Thymus (tissue), 11 donors: ENCODE measurements around the gene SLU7. TPM values are rescaled to one million over a fixed set of nuclear protein-coding genes. Genes with fewer than 3 reads are reported as not detected.

ENCODE experiments used
- DNase-seq, 9 donors: peaks; one replicate each; pipeline ENCODE4 v3.0.0-alpha.2; 2013; ENCODE audit warnings: low spot score in 9 of 9, low read depth in 6 of 9, missing footprints in 1 of 9
- H3K27ac ChIP-seq, 2 donors: one replicate each; pipeline ENCODE4 v1.5.1; 2013; ENCODE audit warnings: control low read depth in 1 of 2, low read depth in 1 of 2, low read length in 1 of 2, mild to moderate bottlenecking in 1 of 2, moderate library complexity in 1 of 2
- H3K27me3 ChIP-seq, 2 donors: one replicate each; pipeline ENCODE4 v1.5.1; 2013; ENCODE audit warnings: low read length in 1 of 2; ENCODE audit not compliant: control insufficient read depth in 2 of 2, insufficient read depth in 1 of 2
- H3K36me3 ChIP-seq, 2 donors: one replicate each; pipeline ENCODE4 v1.5.1; 2013; ENCODE audit warnings: low read length in 1 of 2, mild to moderate bottlenecking in 1 of 2, moderate library complexity in 1 of 2; ENCODE audit not compliant: control insufficient read depth in 2 of 2, insufficient read depth in 2 of 2
- H3K4me1 ChIP-seq, 2 donors: one replicate each; pipeline ENCODE4 v1.5.1; 2013; ENCODE audit warnings: low read length in 2 of 2; ENCODE audit not compliant: control insufficient read depth in 2 of 2, insufficient read depth in 2 of 2
- H3K4me3 ChIP-seq, 2 donors: one replicate each; pipeline ENCODE4 v1.5.1; 2013; ENCODE audit warnings: low read length in 2 of 2, control low read depth in 1 of 2, mild to moderate bottlenecking in 1 of 2
- H3K9me3 ChIP-seq, 2 donors: one replicate each; pipeline ENCODE4 v1.5.1; 2013; ENCODE audit warnings: low read length in 1 of 2, mild to moderate bottlenecking in 1 of 2; ENCODE audit not compliant: control insufficient read depth in 2 of 2, insufficient read depth in 1 of 2
- WGBS: extraction: QIAGEN DNeasy Blood & Tissue Kit; methylation state at CpG from one replicate; pipeline ENCODE4 v1.1.7; 2013; 5-methylcytosine and 5-hydroxymethylcytosine counted together
- polyA plus RNA-seq: library from polyadenylated mRNA; stranded (reverse); fragments of 200-250 nt; gene quantifications from one replicate; pipeline ENCODE4 v1.2.3, GENCODE V29; 2013
- total RNA-seq: library from RNA; stranded (reverse); fragments of 120-200 nt; gene quantifications from one replicate; pipeline ENCODE4 v1.2.4, GENCODE V29; 2013
- donor health status: healthy.

Gene SLU7
- total and polyA plus RNA-seq, 2 donors = 45.3 to 46.9 TPM

GRCh38 chr5:160463227-160463626, 44.3 kb upstream of the SLU7 start:
- H3K27me3 ChIP-seq = no peaks in the 10 kb centered on the region
- no peak for DNase-seq
- no peaks in the 10 kb centered on the region for H3K36me3 ChIP-seq
- H3K4me3 ChIP-seq = no peak overlapping the region
- 96% methylated on average over 4 of the region's 4 CpGs for WGBS
- peaks cover 6 to 23% of the 10 kb centered on the region in 2 donors for H3K4me1 ChIP-seq
- H3K9me3 ChIP-seq = no peaks in the 10 kb centered on the region
- H3K27ac ChIP-seq = no peak overlapping the region

- 92% methylated on average over 2 of the region's 2 CpGs for WGBS
- no peaks in the 10 kb centered on the region for H3K36me3 ChIP-seq
- H3K4me3 ChIP-seq = no peak overlapping the region
- no peak for DNase-seq
- no peaks in the 10 kb centered on the region for H3K27me3 ChIP-seq
- no peak overlapping the region for H3K27ac ChIP-seq
- H3K4me1 ChIP-seq = peaks cover 0 to 12% of the 10 kb centered on the region in 2 donors
- H3K9me3 ChIP-seq = no peaks in the 10 kb centered on the region
These were observed 43.3 kb upstream of the SLU7 start for GRCh38 chr5:160462167-160462566.

- H3K4me3 ChIP-seq = no peak overlapping the region
- DNase-seq = no peak
- H3K4me1 ChIP-seq = peaks cover 0 to 5% of the 10 kb centered on the region in 2 donors
- H3K36me3 ChIP-seq = no peaks in the 10 kb centered on the region
- WGBS = 82% methylated on average over 6 of the region's 6 CpGs
- no peaks in the 10 kb centered on the region for H3K27me3 ChIP-seq
- H3K27ac ChIP-seq = no peak overlapping the region
- H3K9me3 ChIP-seq = no peaks in the 10 kb centered on the region
These were observed 42.5 kb upstream of the SLU7 start for GRCh38 chr5:160461378-160461777.

- Histone ChIP-seq H3K27me3 (no peaks in the 10 kb centered on the region), H3K27ac (no peak overlapping the region), H3K36me3 (no peaks in the 10 kb centered on the region), H3K4me3 (no peak overlapping the region), H3K9me3 (no peaks in the 10 kb centered on the region), H3K4me1 (peaks cover 0 to 5% of the 10 kb centered on the region in 2 donors)
- DNase-seq = no peak
- WGBS = 94% methylated on average over 4 of the region's 4 CpGs
These were observed 41.6 kb upstream of the SLU7 start for GRCh38 chr5:160460377-160461049.

GRCh38 chr5:160458806-160459800, 40.2 kb upstream of the SLU7 start:
- 95% methylated on average over 8 of the region's 8 CpGs for WGBS
- Histone ChIP-seq H3K36me3 (no peaks in the 10 kb centered on the region), H3K4me1 (peaks cover 0 to 5% of the 10 kb centered on the region in 2 donors), H3K27me3 (no peaks in the 10 kb centered on the region), H3K4me3 (no peak overlapping the region), H3K27ac (no peak overlapping the region), H3K9me3 (no peaks in the 10 kb centered on the region)
- no peak for DNase-seq

GRCh38 chr5:160457252-160457651, 38.4 kb upstream of the SLU7 start:
- WGBS = 96% methylated on average over 5 of the region's 5 CpGs
- no peak overlapping the region for H3K4me3 ChIP-seq

GRCh38 chr5:160456480-160457177, 37.7 kb upstream of the SLU7 start:
- no peaks in the 10 kb centered on the region for H3K9me3 ChIP-seq
- no peak for DNase-seq
- H3K27ac ChIP-seq = no peak overlapping the region
- no peak overlapping the region for H3K4me3 ChIP-seq
- H3K36me3 ChIP-seq = no peaks in the 10 kb centered on the region
- WGBS = 93% methylated on average over 9 of the region's 9 CpGs
- no peaks in the 10 kb centered on the region for H3K27me3 ChIP-seq
- H3K4me1 ChIP-seq = peaks cover 0 to 2% of the 10 kb centered on the region in 2 donors

More at GRCh38 chr5:160457252-160457651, 38.4 kb upstream of the SLU7 start:
- DNase-seq = no peak
- H3K36me3 ChIP-seq = no peaks in the 10 kb centered on the region
- peaks cover 0 to 2% of the 10 kb centered on the region in 2 donors for H3K4me1 ChIP-seq
- no peaks in the 10 kb centered on the region for H3K9me3 ChIP-seq
- no peak overlapping the region for H3K27ac ChIP-seq
- no peaks in the 10 kb centered on the region for H3K27me3 ChIP-seq

GRCh38 chr5:160455600-160455999, 36.7 kb upstream of the SLU7 start:
- Histone ChIP-seq H3K4me1 (peaks cover 0 to 2% of the 10 kb centered on the region in 2 donors), H3K9me3 (no peaks in the 10 kb centered on the region), H3K36me3 (no peaks in the 10 kb centered on the region), H3K27me3 (no peaks in the 10 kb centered on the region), H3K27ac (no peak overlapping the region), H3K4me3 (no peak overlapping the region)
- WGBS = 18% methylated on average over 4 of the region's 4 CpGs
- no peak for DNase-seq
